ENCODE measurements around the gene KAT5. TPM values are rescaled to one million over a fixed set of nuclear protein-coding genes. Genes with fewer than 3 reads are reported as not detected.

KAT5 gene
- total and polyA plus RNA-seq, 2 of the 4 experiments (the other 2 are of a cell fraction), result 33.3 to 34.2 TPM

DNA sequence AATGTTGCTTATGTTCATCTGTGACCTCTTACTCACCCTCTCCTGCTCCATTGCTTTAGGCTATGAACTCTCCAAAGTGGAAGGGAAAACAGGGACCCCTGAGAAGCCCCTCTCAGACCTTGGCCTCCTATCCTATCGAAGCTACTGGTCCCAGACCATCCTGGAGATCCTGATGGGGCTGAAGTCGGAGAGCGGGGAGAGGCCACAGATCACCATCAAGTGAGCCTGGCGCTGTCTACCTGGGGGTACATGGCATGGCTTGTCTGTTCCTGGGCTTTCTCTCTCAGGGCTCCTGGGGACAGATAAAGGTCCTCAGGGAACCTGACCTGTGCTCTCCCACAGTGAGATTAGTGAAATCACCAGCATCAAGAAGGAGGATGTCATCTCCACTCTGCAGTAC lies 6.5 kb downstream of the KAT5 start:
- Histone ChIP-seq H4K20me1 (ENCODE audit: insufficient read depth, low read length) (peaks cover 26% of the 10 kb centered on the region), H2BK120ac (ENCODE audit: low read depth, low read length) (no peak overlapping the region), H4K8ac (ENCODE audit: low read depth in 2 of 2, low read length in 2 of 2) (no peak overlapping the region), H2AK5ac (ENCODE audit: low read depth, low read length) (no peak overlapping the region), H3K14ac (replicated peaks; ENCODE audit: low read depth, low read length) (no peak overlapping the region), H3K79me1 (ENCODE audit: low read depth in 1 of 2, low read length in 2 of 2) (peaks cover 22 to 59% of the 10 kb centered on the region in 2 experiments; a peak in 3 of 4 replicates), H2AK9ac (replicated peaks; ENCODE audit: low read depth, low read length, poor library complexity) (no peak overlapping the region), H3K4me1 (ENCODE audit: control insufficient read depth, insufficient read depth, low read length) (peaks cover 6% of the 10 kb centered on the region; the same call in 1 of the 2 replicates), H3K4ac (ENCODE audit: low read depth, low read length) (no peak overlapping the region), H2AFZ (replicated peaks; ENCODE audit: low read length, poor library complexity) (no peak overlapping the region), H3K18ac (ENCODE audit: low read depth, low read length) (no peak overlapping the region), H3K9me1 (ENCODE audit: insufficient read depth, low read length) (peaks cover 5% of the 10 kb centered on the region; the same call in 1 of the 2 replicates), H3K56ac (ENCODE audit: extremely low read depth, insufficient read depth, low read length) (no peak overlapping the region), H2BK5ac (ENCODE audit: low read depth, low read length, poor library complexity, severe bottlenecking) (no peak overlapping the region), H3K23ac (ENCODE audit: low read depth, low read length) (no peak overlapping the region), H3K4me2 (ENCODE audit: low read depth, low read length) (no peak overlapping the region; the same call in 1 of the 2 replicates), H3K27me3 (ENCODE audit: control insufficient read depth, insufficient read depth, low read length) (no peaks in the 10 kb centered on the region), H3K4me3 (ENCODE audit: insufficient read depth, low read depth, low read length) (no peak overlapping the region), H3K9ac (ENCODE audit: low read depth, low read length) (0 out of 2 replicates have a peak overlapping the region, but pooled peaks have one; percentile 32), H3K27ac (ENCODE audit: insufficient read depth, low read length) (no peak overlapping the region), H3K9me3 (ENCODE audit: control insufficient read depth, insufficient read depth, low read length) (no peaks in the 10 kb centered on the region), H4K5ac (ENCODE audit: low read depth, low read length) (no peak overlapping the region), H2BK15ac (ENCODE audit: low read depth, low read length) (no peak overlapping the region), H2BK20ac (ENCODE audit: low read depth, low read length) (no peak overlapping the region), H3K36me3 (ENCODE audit: control insufficient read depth, insufficient read depth, low read length) (peaks cover 49% of the 10 kb centered on the region), H4K91ac (ENCODE audit: insufficient read depth, low read depth, low read length) (no peak overlapping the region)
- ChIA-PET CTCF (no interaction called here), POLR2A (ENCODE audit: unreplicated experiment) (no interaction called here)
- TF ChIP-seq RCOR1 (IDR thresholded peaks at IDR 0.05; ENCODE audit: insufficient replicate concordance, low read length) (no peak), SMC3 (IDR thresholded peaks at IDR 0.05; ENCODE audit: low read depth, low read length) (no peak), MAZ (IDR thresholded peaks at IDR 0.05; ENCODE audit: borderline replicate concordance, low read depth, low read length) (no peak), RFX5 (IDR thresholded peaks at IDR 0.05; ENCODE audit: low read depth, low read length) (no peak), RAD21 (IDR thresholded peaks at IDR 0.05; ENCODE audit: low read length) (no peak), POLR2A (IDR thresholded peaks at IDR 0.05; ENCODE audit: low read depth, low read length) (no peak), BHLHE40 (IDR thresholded peaks at IDR 0.05; ENCODE audit: low read depth, low read length) (no peak), CTCF (conservative IDR thresholded peaks at IDR 0.05; ENCODE audit: low read depth, low read length) (no peak), USF2 (IDR thresholded peaks at IDR 0.05; ENCODE audit: low read depth, low read length) (no peak), MXI1 (IDR thresholded peaks at IDR 0.05; ENCODE audit: borderline replicate concordance, low read depth, low read length) (no peak), MAFK (IDR thresholded peaks at IDR 0.05; ENCODE audit: low read depth, low read length) (no peak), CEBPB (IDR thresholded peaks at IDR 0.05; ENCODE audit: low read depth, low read length) (no peak)
- TF ChIP-seq, protein P1, sequence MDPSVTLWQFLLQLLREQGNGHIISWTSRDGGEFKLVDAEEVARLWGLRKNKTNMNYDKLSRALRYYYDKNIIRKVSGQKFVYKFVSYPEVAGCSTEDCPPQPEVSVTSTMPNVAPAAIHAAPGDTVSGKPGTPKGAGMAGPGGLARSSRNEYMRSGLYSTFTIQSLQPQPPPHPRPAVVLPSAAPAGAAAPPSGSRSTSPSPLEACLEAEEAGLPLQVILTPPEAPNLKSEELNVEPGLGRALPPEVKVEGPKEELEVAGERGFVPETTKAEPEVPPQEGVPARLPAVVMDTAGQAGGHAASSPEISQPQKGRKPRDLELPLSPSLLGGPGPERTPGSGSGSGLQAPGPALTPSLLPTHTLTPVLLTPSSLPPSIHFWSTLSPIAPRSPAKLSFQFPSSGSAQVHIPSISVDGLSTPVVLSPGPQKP (IDR thresholded peaks at IDR 0.05; ENCODE audit: borderline replicate concordance, low read depth, low read length), result no peak
- dilution Hi-C loops (cut with HindIII; ENCODE audit: low sequenced_read_pairs, unreplicated experiment) (no loop called here), in situ Hi-C loops (cut with MboI; ENCODE audit: low sequenced_read_pairs) (loop anchor here (10.0 kb wide), 1 partner anchor 266 kb away; no protein-coding TSS in a partner anchor), intact Hi-C loops (cut with micrococcal nuclease) (no loop called here)
- no TSS peak for BruUV-seq (replicated peaks)
- WGBS, 2 experiments (ENCODE audit: extremely low coverage in 2 of 2, insufficient read length in 1 of 2), result no CpG with 5 or more reads among the region's 4 CpGs
- no peak for ATAC-seq (ENCODE audit: low read depth)
- DNase-seq, result no peak
